Neural progenitor cell (in vitro differentiated cells): ENCODE data around the gene SEMA3C. TPM values are rescaled to one million over a fixed set of nuclear protein-coding genes. Genes with fewer than 3 reads are reported as not detected.

Source experiments
- DNase-seq: peaks from one replicate; pipeline ENCODE4 v3.0.0-alpha.2; 2016; ENCODE audit warnings: low spot score
- H2AFZ ChIP-seq: fragments of 200-600 bp; sonication (generic); replicated peaks from 2 replicates; pipeline ENCODE4 v1.6.1; 2016; ENCODE audit warnings: antibody characterized with exemption
- H3F3A ChIP-seq: fragments of 200-600 bp; sonication (generic); 2 replicates; pipeline ENCODE4 v1.6.1; 2016; ENCODE audit warnings: antibody characterized with exemption, low read depth
- H3K27ac ChIP-seq: fragments of 200-600 bp; sonication (generic); 2 replicates; pipeline ENCODE4 v1.5.1; 2016; ENCODE audit warnings: mild to moderate bottlenecking
- H3K27me3 ChIP-seq: fragments of 200-600 bp; sonication (generic); 2 replicates; pipeline ENCODE4 v1.6.1; 2016; ENCODE audit warnings: mild to moderate bottlenecking, moderate library complexity
- H3K36me3 ChIP-seq: fragments of 200-600 bp; sonication (generic); 2 replicates; pipeline ENCODE4 v1.5.1; 2016
- H3K4me1 ChIP-seq: fragments of 200-600 bp; sonication (generic); 2 replicates; pipeline ENCODE4 v1.6.1; 2016; ENCODE audit warnings: mixed run types
- H3K4me2 ChIP-seq: fragments of 200-600 bp; sonication (generic); 2 replicates; pipeline ENCODE4 v1.6.1; 2016
- H3K4me3 ChIP-seq: fragments of 200-600 bp; sonication (generic); 2 replicates; pipeline ENCODE4 v1.5.1; 2016
- H3K79me2 ChIP-seq: fragments of 200-600 bp; sonication (generic); 2 replicates; pipeline ENCODE4 v1.6.1; 2016; ENCODE audit warnings: low read depth
- H3K9ac ChIP-seq: fragments of 200-600 bp; sonication (generic); 2 replicates; pipeline ENCODE4 v1.6.1; 2016
- H3K9me3 ChIP-seq: fragments of 200-600 bp; sonication (generic); 2 replicates; pipeline ENCODE4 v1.5.1; 2016; ENCODE audit warnings: low read depth
- H4K20me1 ChIP-seq: fragments of 200-600 bp; sonication (generic); 2 replicates; pipeline ENCODE4 v1.6.1; 2016; ENCODE audit warnings: low read depth
- H3K27ac Mint-ChIP-seq: 3 replicates; pipeline ENCODE4 v1.8.0; 2021; ENCODE audit warnings: mixed read lengths
- H3K27me3 Mint-ChIP-seq: 2 replicates; pipeline ENCODE4 v1.8.0; 2022; ENCODE audit warnings: low read depth, mild to moderate bottlenecking, inconsistent platforms, moderate library complexity, mixed read lengths; ENCODE audit not compliant: insufficient read depth
- H3K36me3 Mint-ChIP-seq: 3 replicates; pipeline ENCODE4 v1.8.0; 2021; ENCODE audit warnings: mixed read lengths
- H3K4me1 Mint-ChIP-seq: 3 replicates; pipeline ENCODE4 v1.8.0; 2021; ENCODE audit warnings: mixed read lengths
- H3K4me3 Mint-ChIP-seq: 3 replicates; pipeline ENCODE4 v1.8.0; 2021; ENCODE audit warnings: mild to moderate bottlenecking, moderate library complexity, mixed read lengths
- H3K9me3 Mint-ChIP-seq: 3 replicates; pipeline ENCODE4 v1.8.0; 2020; ENCODE audit warnings: mixed read lengths
- CTCF ChIP-seq: fragments of 200-600 bp; sonication (generic); IDR thresholded peaks from 2 replicates; pipeline ENCODE4 v1.5.1; 2017; ENCODE audit warnings: antibody characterized with exemption, mild to moderate bottlenecking
- EZH2 ChIP-seq: fragments of 200-600 bp; sonication (generic); IDR thresholded peaks from 2 replicates; pipeline ENCODE4 v1.6.1; 2017; ENCODE audit warnings: antibody characterized with exemption, mild to moderate bottlenecking, moderate library complexity
- EZH2phosphoT487 ChIP-seq: fragments of 200-600 bp; sonication (generic); IDR thresholded peaks from 2 replicates; pipeline ENCODE4 v1.6.1; 2017; ENCODE audit warnings: antibody characterized with exemption
- total RNA-seq: library from RNA; depleted of rRNA; stranded (reverse); fragments of >200 nt; gene quantifications from 2 replicates; pipeline ENCODE4 v1.2.3, GENCODE V29; 2015; ENCODE audit warnings: low replicate concordance

Gene SEMA3C
- total RNA-seq, 1 donor from 2014 or later, result 0.54 TPM

GRCh38 chr7:80781561-80781979 lies 137.3 kb downstream of the SEMA3C start:
- H3K4me3 Mint-ChIP-seq, result peak overlapping the region; percentile 4
- peaks cover 38% of the 10 kb centered on the region for H3K4me1 Mint-ChIP-seq
- H3K27me3 Mint-ChIP-seq, result peaks cover 3% of the 10 kb centered on the region
- H3K27ac Mint-ChIP-seq, result peak overlapping the region; percentile 98
- H4K20me1 ChIP-seq, result no peaks in the 10 kb centered on the region
- H2AFZ ChIP-seq, result no peak overlapping the region
- no peaks in the 10 kb centered on the region for H3K9me3 Mint-ChIP-seq
- no peak overlapping the region for H3K4me2 ChIP-seq
- no peaks in the 10 kb centered on the region for H3K27me3 ChIP-seq
- no peaks in the 10 kb centered on the region for H3K79me2 ChIP-seq
- no peak overlapping the region for H3K4me3 ChIP-seq
- H3K27ac ChIP-seq, result no peak overlapping the region
- H3F3A ChIP-seq, result no peaks in the 10 kb centered on the region
- peak; percentile 17 for DNase-seq
- no peak overlapping the region for H3K9ac ChIP-seq
- H3K9me3 ChIP-seq, result no peaks in the 10 kb centered on the region
- no peaks in the 10 kb centered on the region for H3K4me1 ChIP-seq
- TF ChIP-seq CTCF, result no peak
- no peak for TF ChIP-seq EZH2phosphoT487
- no peak for TF ChIP-seq EZH2
- H3K36me3 Mint-ChIP-seq, result peaks cover 2% of the 10 kb centered on the region
- H3K36me3 ChIP-seq, result no peaks in the 10 kb centered on the region

- no peak overlapping the region for H3K9ac ChIP-seq
- H4K20me1 ChIP-seq, result no peaks in the 10 kb centered on the region
- Mint-ChIP-seq H3K4me3 (peak overlapping the region; percentile 4), H3K27me3 (peaks cover 3% of the 10 kb centered on the region), H3K9me3 (no peaks in the 10 kb centered on the region), H3K4me1 (peaks cover 38% of the 10 kb centered on the region), H3K27ac (peak overlapping the region; percentile 98), H3K36me3 (peaks cover 2% of the 10 kb centered on the region)
- no peak overlapping the region for H2AFZ ChIP-seq
- no peak overlapping the region for H3K4me3 ChIP-seq
- H3K79me2 ChIP-seq, result no peaks in the 10 kb centered on the region
- no peaks in the 10 kb centered on the region for H3K36me3 ChIP-seq
- H3K9me3 ChIP-seq, result no peaks in the 10 kb centered on the region
- H3K4me2 ChIP-seq, result no peak overlapping the region
- TF ChIP-seq EZH2 (no peak), CTCF (no peak), EZH2phosphoT487 (no peak)
- no peaks in the 10 kb centered on the region for H3K27me3 ChIP-seq
- DNase-seq, result no peak
- no peaks in the 10 kb centered on the region for H3F3A ChIP-seq
- H3K4me1 ChIP-seq, result no peaks in the 10 kb centered on the region
- H3K27ac ChIP-seq, result no peak overlapping the region
Observed at GRCh38 chr7:80781146-80781545, 137.7 kb downstream of the SEMA3C start.

GRCh38 chr7:80779456-80779855 lies 139.4 kb downstream of the SEMA3C start:
- H3K27me3 Mint-ChIP-seq, result peaks cover 3% of the 10 kb centered on the region
- Histone ChIP-seq H3K9me3 (no peaks in the 10 kb centered on the region), H3K9ac (no peak overlapping the region), H4K20me1 (no peaks in the 10 kb centered on the region), H3K79me2 (no peaks in the 10 kb centered on the region), H3K4me2 (no peak overlapping the region), H3F3A (no peaks in the 10 kb centered on the region), H3K4me3 (no peak overlapping the region), H2AFZ (no peak overlapping the region), H3K36me3 (no peaks in the 10 kb centered on the region), H3K4me1 (no peaks in the 10 kb centered on the region), H3K27me3 (no peaks in the 10 kb centered on the region), H3K27ac (no peak overlapping the region)
- no peak overlapping the region for H3K27ac Mint-ChIP-seq
- no peaks in the 10 kb centered on the region for H3K9me3 Mint-ChIP-seq
- no peak overlapping the region for H3K4me3 Mint-ChIP-seq
- no peak for TF ChIP-seq EZH2
- TF ChIP-seq CTCF, result no peak
- TF ChIP-seq EZH2phosphoT487, result no peak
- DNase-seq, result no peak
- peaks cover 2% of the 10 kb centered on the region for H3K36me3 Mint-ChIP-seq
- peaks cover 35% of the 10 kb centered on the region for H3K4me1 Mint-ChIP-seq
